ENCODE data around the gene EPHA6.

GRCh38 chr3:97692831-97693230, 878.4 kb downstream of the EPHA6 start:
- no peak for TF ChIP-seq POLR2AphosphoS5 (IDR thresholded peaks at IDR 0.05; ENCODE audit: borderline replicate concordance, low read depth, low read length)
- TF ChIP-seq EZH2 (IDR thresholded peaks at IDR 0.05): no peak

All from SK-N-MC (cell line).